Ectodermal cell (in vitro differentiated cells): Measurements from ENCODE around the gene SGIP1.

Source experiments
- H3K27ac ChIP-seq: 2 replicates; pipeline ENCODE4 v1.7.0; 2013; ENCODE audit warnings: mild to moderate bottlenecking, low read depth, low read length; ENCODE audit not compliant: insufficient read depth, poor library complexity, severe bottlenecking
- H3K27me3 ChIP-seq: 2 replicates; pipeline ENCODE4 v1.7.0; 2013; ENCODE audit warnings: mild to moderate bottlenecking, low read length; ENCODE audit not compliant: insufficient read depth, control insufficient read depth, poor library complexity, severe bottlenecking
- H3K36me3 ChIP-seq: one replicate; pipeline ENCODE4 v1.7.0; 2013; ENCODE audit warnings: low read length; ENCODE audit not compliant: control insufficient read depth, insufficient read depth
- H3K4me1 ChIP-seq: one replicate; pipeline ENCODE4 v1.7.0; 2013; ENCODE audit warnings: low read length; ENCODE audit not compliant: control insufficient read depth, insufficient read depth
- H3K4me3 ChIP-seq: 2 replicates; pipeline ENCODE4 v1.7.0; 2013; ENCODE audit warnings: low read depth, low read length, control low read depth; ENCODE audit not compliant: insufficient read depth
- H3K9me3 ChIP-seq: 2 replicates; pipeline ENCODE4 v1.7.0; 2013; ENCODE audit warnings: mild to moderate bottlenecking, low read length, moderate library complexity; ENCODE audit not compliant: control insufficient read depth
- WGBS, 2 experiments: methylation state at CpG; one replicate each; pipeline ENCODE4 v1.1.7; 2013; ENCODE audit warnings: missing lambda C conversion rate in 2 of 2; 5-methylcytosine and 5-hydroxymethylcytosine counted together

SGIP1 gene

GRCh38 chr1:66519992-66520391, 14.0 kb upstream of the SGIP1 start:
- H3K9me3 ChIP-seq, result no peaks in the 10 kb centered on the region
- no peak overlapping the region for H3K4me3 ChIP-seq
- no peaks in the 10 kb centered on the region for H3K36me3 ChIP-seq
- H3K27me3 ChIP-seq, result no peaks in the 10 kb centered on the region
- no peaks in the 10 kb centered on the region for H3K4me1 ChIP-seq
- no peak overlapping the region for H3K27ac ChIP-seq
- WGBS, 2 experiments, result 84 to 91% methylated on average over 3 of the region's 3 CpGs

GRCh38 chr1:66520655-66521054, 13.3 kb upstream of the SGIP1 start:
- no peaks in the 10 kb centered on the region for H3K27me3 ChIP-seq
- H3K27ac ChIP-seq, result no peak overlapping the region
- no peaks in the 10 kb centered on the region for H3K36me3 ChIP-seq
- H3K4me3 ChIP-seq, result no peak overlapping the region
- 85 to 86% methylated on average over 6 of the region's 6 CpGs for WGBS, 2 experiments
- no peaks in the 10 kb centered on the region for H3K4me1 ChIP-seq
- no peaks in the 10 kb centered on the region for H3K9me3 ChIP-seq

- Histone ChIP-seq H3K9me3 (no peaks in the 10 kb centered on the region), H3K27ac (no peak overlapping the region), H3K4me1 (no peaks in the 10 kb centered on the region), H3K4me3 (no peak overlapping the region), H3K27me3 (no peaks in the 10 kb centered on the region), H3K36me3 (no peaks in the 10 kb centered on the region)
- 92 to 97% methylated on average over 3 of the region's 3 CpGs for WGBS, 2 experiments
Observed at GRCh38 chr1:66521721-66522365, 12.1 kb upstream of the SGIP1 start.

GRCh38 chr1:66523562-66523961, 10.4 kb upstream of the SGIP1 start:
- Histone ChIP-seq H3K36me3 (no peaks in the 10 kb centered on the region), H3K9me3 (no peaks in the 10 kb centered on the region), H3K4me3 (no peak overlapping the region), H3K4me1 (no peaks in the 10 kb centered on the region), H3K27me3 (no peaks in the 10 kb centered on the region), H3K27ac (no peak overlapping the region)

GRCh38 chr1:66525086-66525485, 8.9 kb upstream of the SGIP1 start:
- no peaks in the 10 kb centered on the region for H3K36me3 ChIP-seq
- no peak overlapping the region for H3K27ac ChIP-seq
- no peaks in the 10 kb centered on the region for H3K4me1 ChIP-seq
- H3K27me3 ChIP-seq, result no peaks in the 10 kb centered on the region
- H3K4me3 ChIP-seq, result no peak overlapping the region
- WGBS, 2 experiments, result 84 to 92% methylated on average over 1 of the region's 1 CpG
- no peaks in the 10 kb centered on the region for H3K9me3 ChIP-seq

- Histone ChIP-seq H3K36me3 (no peaks in the 10 kb centered on the region), H3K9me3 (no peaks in the 10 kb centered on the region), H3K4me3 (no peak overlapping the region), H3K4me1 (no peaks in the 10 kb centered on the region), H3K27me3 (no peaks in the 10 kb centered on the region), H3K27ac (no peak overlapping the region)
- 73 to 88% methylated on average over 1 of the region's 1 CpG for WGBS, 2 experiments
Observed at GRCh38 chr1:66526036-66526435, 7.9 kb upstream of the SGIP1 start.

GRCh38 chr1:66526991-66527390, 7.0 kb upstream of the SGIP1 start:
- H3K36me3 ChIP-seq, result no peaks in the 10 kb centered on the region
- H3K27me3 ChIP-seq, result peaks cover 5% of the 10 kb centered on the region
- H3K9me3 ChIP-seq, result no peaks in the 10 kb centered on the region
- no peak overlapping the region for H3K27ac ChIP-seq
- no peaks in the 10 kb centered on the region for H3K4me1 ChIP-seq
- WGBS, 2 experiments, result 89 to 96% methylated on average over 2 of the region's 2 CpGs
- H3K4me3 ChIP-seq, result no peak overlapping the region

GRCh38 chr1:66527686-66528085, 6.3 kb upstream of the SGIP1 start:
- H3K36me3 ChIP-seq, result no peaks in the 10 kb centered on the region
- WGBS, 2 experiments, result 90 to 96% methylated on average over 1 of the region's 2 CpGs
- no peak overlapping the region for H3K4me3 ChIP-seq
- no peaks in the 10 kb centered on the region for H3K9me3 ChIP-seq
- no peak overlapping the region for H3K27ac ChIP-seq
- no peaks in the 10 kb centered on the region for H3K4me1 ChIP-seq
- peaks cover 12% of the 10 kb centered on the region for H3K27me3 ChIP-seq

- WGBS, 2 experiments, result 92% methylated on average over 1 of the region's 1 CpG; no CpG with 5 or more reads in 1 of the 2 experiments
- no peaks in the 10 kb centered on the region for H3K4me1 ChIP-seq
- peaks cover 21% of the 10 kb centered on the region for H3K27me3 ChIP-seq
- no peaks in the 10 kb centered on the region for H3K36me3 ChIP-seq
- no peak overlapping the region for H3K4me3 ChIP-seq
- H3K9me3 ChIP-seq, result no peaks in the 10 kb centered on the region
- H3K27ac ChIP-seq, result no peak overlapping the region
Observed at GRCh38 chr1:66528580-66528979, 5.4 kb upstream of the SGIP1 start.

GRCh38 chr1:66532214-66532613, 1.7 kb upstream of the SGIP1 start:
- Histone ChIP-seq H3K9me3 (no peaks in the 10 kb centered on the region), H3K27ac (no peak overlapping the region), H3K4me1 (no peaks in the 10 kb centered on the region), H3K27me3 (peaks cover 29% of the 10 kb centered on the region), H3K4me3 (no peak overlapping the region), H3K36me3 (no peaks in the 10 kb centered on the region)
- WGBS, 2 experiments, result 71 to 83% methylated on average over 1 of the region's 1 CpG
